Epithelial cell of esophagus (primary cell): Measurements from ENCODE around the gene TMTC1.

Source experiments
- DNase-seq: peaks from one replicate; pipeline ENCODE4 v3.0.0; 2010; ENCODE audit warnings: low read depth
- H3K4me3 ChIP-seq: 2 replicates; pipeline ENCODE4 v1.5.1; 2011; ENCODE audit warnings: mild to moderate bottlenecking, low read length, control low read depth
- TF ChIP-seq, protein P1 (sequence below): IDR thresholded peaks from 2 replicates; pipeline ENCODE4 v1.5.1; 2011; ENCODE audit warnings: low read depth, mild to moderate bottlenecking, low read length, control low read depth, inconsistent platforms; ENCODE audit not compliant: insufficient read depth; ENCODE audit errors: missing control alignments

TMTC1 gene

GRCh38 chr12:29486972-29487371, 296.8 kb downstream of the TMTC1 start:
- TF ChIP-seq, protein P1, sequence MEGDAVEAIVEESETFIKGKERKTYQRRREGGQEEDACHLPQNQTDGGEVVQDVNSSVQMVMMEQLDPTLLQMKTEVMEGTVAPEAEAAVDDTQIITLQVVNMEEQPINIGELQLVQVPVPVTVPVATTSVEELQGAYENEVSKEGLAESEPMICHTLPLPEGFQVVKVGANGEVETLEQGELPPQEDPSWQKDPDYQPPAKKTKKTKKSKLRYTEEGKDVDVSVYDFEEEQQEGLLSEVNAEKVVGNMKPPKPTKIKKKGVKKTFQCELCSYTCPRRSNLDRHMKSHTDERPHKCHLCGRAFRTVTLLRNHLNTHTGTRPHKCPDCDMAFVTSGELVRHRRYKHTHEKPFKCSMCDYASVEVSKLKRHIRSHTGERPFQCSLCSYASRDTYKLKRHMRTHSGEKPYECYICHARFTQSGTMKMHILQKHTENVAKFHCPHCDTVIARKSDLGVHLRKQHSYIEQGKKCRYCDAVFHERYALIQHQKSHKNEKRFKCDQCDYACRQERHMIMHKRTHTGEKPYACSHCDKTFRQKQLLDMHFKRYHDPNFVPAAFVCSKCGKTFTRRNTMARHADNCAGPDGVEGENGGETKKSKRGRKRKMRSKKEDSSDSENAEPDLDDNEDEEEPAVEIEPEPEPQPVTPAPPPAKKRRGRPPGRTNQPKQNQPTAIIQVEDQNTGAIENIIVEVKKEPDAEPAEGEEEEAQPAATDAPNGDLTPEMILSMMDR: no peak
- no peak for DNase-seq
- no peak overlapping the region for H3K4me3 ChIP-seq

DNA sequence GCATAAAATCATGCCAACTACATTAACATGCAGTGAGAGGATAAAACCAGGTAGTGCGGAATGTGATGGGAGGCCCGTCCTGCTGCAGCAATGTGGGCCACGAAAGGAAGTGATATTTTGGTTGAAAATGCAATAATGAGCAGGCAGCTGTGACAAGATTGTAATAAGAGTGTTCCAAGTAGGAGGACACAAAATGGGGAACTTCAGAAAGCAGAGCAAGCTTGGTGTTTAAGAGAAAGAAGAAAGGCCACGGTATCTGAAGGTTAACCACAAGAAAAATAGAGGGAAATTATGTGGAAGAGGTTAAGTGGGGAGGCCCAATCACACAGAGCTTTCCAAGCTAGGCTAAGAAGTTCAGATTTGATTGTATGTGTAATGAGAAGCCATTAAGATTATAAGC, 320.5 kb downstream of the TMTC1 start:
- no peak overlapping the region for H3K4me3 ChIP-seq
- TF ChIP-seq, protein P1: no peak
- DNase-seq: no peak

- no peak for DNase-seq
- TF ChIP-seq, protein P1: no peak
- H3K4me3 ChIP-seq: no peak overlapping the region
These were observed 323.7 kb downstream of the TMTC1 start for GRCh38 chr12:29460082-29460481.

DNA sequence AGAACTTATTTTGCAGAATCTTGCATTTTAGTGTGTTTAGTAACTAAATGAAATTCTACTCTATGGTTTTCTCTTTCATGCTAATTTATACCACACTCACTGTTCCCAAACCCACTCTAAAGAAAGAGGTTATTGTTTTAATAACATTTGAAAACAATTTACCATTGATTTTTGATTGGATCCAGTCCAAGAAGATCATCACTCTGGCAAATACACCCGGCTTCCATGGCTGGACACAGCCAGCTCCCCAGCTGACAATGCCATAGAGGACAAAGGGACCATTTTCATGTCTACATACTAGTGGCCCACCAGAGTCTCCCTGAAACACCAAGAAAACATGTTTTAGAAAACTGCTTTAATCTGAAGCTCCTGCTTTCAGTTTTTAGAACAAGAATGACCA, 328.7 kb downstream of the TMTC1 start:
- DNase-seq: no peak
- TF ChIP-seq, protein P1: no peak
- H3K4me3 ChIP-seq: no peak overlapping the region

DNA sequence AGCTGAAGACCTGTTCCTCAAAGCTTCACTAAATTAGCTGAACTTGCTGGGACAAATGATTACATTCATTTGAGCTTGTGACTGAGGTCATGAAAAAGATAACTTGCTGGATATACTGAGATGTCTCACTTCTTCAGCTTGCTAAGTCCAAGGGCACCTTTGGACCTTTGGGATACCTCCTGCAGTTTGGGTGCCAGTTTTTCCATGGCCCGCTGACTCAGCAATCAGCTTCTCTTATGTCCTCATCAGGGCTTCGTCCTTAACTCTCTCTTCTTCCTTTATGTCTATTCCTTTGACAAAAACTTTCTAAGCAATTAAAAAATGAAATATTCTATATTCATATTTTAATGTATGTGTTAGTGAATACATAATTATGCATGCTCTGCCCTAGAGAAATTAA, 331.9 kb downstream of the TMTC1 start:
- H3K4me3 ChIP-seq: no peak overlapping the region
- TF ChIP-seq, protein P1: no peak
- no peak for DNase-seq
